HG02852 (cell line): Measurements from ENCODE around the gene HDAC11.
"Not testable (repeated sequence)": the region's sequence is repeated elsewhere in the genome, so short reads cannot be mapped to it uniquely, and the experiment has no call there.

Source experiments
- ATAC-seq: cut with Tn5 transposase; IDR thresholded peaks from one replicate; pipeline ENCODE4 v1.9.1; 2021; ENCODE audit warnings: mild to moderate bottlenecking, moderate library complexity; ENCODE audit not compliant: unreplicated experiment

HDAC11 gene

DNA sequence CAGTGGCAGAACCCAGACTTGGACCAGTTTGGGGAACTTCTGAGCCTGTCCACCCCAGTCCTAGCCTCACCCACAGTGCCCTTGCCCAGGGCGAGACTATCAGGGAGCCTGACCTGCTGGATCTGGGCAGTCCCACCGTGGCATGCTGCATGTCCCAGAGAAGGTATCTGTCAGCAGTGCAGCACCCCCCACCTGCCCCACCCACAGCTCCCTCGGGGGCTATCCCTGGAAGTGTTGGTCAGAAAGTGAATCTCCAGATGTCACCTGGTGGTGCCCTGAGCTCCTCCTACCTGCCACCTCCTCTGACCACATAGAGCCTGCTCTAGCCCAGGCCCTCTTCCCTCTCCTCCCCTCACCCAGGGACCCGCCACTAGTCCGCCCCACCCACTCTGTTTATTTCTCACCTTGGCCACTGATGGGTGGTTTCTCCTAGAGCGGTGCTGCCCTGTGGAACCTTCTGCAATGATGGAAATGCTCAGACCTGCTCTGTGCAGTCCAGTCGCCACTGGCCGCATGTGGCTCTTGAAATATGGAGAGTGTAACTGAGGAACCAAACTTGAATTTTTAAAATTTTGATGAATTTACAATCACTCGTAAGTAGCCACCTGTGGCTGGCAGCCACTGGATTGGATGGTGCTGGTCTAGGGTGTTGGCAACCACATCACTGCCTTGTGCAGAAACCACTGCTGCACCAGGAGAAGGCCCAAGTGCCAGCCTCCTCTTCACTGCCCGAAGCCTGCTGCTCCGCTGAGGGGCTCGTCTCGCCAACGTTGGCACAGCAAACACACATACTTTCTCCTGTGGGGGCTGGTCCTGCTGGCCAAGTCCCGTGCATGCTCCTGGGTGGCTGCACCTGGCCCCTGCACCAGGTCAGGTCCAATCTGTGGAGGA lies 13.1 kb downstream of the HDAC11 start:
- ATAC-seq: no peak

DNA sequence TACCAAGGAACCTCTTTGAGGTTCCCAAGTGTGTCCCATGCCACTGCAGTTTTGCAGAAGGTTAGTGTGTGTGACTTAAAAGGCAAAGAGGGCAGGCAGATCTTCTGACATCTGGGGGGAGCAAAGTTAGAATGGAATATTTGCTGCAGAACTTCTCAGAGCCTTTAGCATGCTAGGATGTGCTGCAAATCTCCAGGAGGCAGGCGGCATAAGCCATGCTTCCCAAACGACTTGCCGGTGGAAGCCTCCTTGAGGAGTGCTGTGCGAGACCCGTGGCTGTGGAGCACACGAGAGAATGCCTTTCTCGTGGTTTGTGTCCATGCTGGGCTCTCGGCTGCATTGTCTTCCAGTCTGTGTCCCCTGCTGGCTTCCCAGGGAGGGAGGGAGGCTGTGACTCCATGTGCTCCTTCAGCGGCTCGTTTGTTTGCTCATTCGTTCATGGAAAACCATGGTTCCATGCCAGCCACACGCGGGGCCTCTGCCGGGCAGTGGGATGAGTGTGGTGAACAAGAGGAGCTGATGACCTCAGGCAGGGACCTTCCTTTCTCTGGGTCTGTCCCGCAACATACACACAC lies 13.8 kb downstream of the HDAC11 start:
- ATAC-seq: no peak

DNA sequence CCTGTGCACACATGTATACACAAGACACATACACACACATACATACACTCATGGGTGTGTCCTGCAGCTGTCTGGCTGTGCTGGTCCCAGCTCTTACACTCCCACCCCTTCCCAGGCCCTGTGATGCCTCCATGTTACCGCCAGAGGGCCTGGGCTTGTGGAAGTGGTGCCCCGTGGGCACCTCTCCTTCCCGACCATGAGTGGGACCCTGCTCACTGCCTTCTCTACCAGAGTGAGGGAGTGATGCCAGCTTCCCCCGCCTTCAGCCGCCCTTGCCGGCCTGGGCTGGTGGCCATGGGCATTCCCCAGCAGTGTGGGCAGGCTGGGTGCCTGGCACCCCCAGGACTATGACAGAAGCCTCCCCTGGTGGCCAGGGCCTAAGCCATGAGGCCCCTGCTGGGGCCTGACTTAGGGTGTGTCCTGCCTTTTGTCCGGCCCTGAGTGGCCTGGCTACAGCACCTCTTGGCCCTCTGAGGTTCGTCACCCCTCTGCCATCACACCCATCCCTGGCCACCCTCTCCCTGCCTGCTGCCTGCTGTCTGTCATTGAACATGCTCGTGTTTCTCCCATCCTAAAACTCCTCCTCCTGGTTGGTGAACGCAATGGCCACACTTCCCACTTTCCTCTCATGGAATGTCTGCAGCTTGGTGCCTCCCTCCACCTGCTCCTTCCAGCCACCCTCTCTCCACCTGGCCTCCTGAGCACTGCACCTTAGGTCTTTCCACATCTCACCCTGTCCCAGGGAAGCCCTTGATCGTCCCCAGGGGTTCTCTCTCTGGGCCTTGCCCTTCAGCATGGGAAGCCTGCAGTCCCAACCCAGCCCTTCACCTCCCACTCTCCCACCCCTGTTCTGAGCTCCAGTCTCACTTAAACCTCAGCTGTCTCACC lies 14.6 kb downstream of the HDAC11 start:
- no peak for ATAC-seq

DNA sequence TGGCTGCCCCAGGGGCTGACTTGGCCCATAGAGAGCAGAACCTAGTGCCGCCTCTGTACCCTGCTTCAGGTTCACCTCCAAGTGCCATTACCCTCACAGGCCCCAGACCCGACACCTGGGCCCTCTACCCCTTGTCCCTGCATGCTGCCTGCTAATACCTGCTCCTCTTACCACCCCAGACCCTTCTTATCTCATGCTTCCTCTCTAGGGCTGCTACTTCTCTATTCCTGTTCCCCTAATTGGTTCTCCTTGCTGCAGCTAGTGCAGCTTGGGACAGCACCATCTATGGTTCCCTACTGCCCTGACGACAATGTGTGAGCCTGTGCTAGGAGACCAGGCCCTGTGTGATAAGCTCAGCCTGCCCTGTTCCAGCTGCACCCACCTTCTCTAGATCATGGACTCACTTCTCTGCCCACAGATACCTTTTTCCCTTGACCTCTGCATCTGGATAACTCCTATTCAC lies 15.3 kb downstream of the HDAC11 start:
- no peak for ATAC-seq

DNA sequence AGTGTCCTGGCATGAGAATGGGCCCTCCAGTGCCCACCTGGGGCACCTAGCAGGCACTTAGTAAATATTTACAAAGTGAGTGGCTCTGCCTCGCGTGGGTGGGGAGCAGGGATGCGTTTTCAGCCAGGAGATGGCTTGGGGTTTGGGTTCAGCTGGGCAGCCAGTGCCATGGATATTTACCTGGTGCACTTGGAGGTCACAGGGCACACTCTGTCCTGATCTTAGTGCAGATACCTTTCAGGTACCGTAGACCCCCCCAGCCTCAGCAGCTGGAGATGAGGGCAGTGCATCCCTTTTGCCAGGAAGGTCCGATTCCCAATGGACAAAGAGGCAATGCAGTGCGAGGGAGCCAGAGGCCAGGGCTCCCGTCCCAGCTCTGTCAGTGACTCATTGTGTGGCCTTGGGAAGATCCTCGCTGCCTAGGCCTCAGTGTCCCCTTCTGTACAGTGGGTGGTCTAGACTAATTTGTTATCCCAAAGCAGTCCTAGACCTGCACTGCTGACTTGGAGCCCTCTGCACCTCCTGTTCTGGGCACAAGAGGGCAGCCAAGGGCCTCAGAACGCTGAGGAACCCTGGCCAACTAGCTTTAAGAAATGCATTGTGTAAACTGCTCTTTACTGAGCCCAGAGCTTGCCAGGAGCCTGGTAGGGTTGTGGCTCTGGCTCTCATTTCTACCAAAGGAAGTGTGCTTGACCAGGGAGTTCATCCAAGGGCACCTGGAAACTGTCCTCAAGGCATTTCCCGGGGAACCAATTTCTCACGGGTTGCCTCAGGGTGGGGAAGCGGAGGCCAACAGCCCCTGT lies 16.0 kb downstream of the HDAC11 start:
- peak; percentile 75 for ATAC-seq

DNA sequence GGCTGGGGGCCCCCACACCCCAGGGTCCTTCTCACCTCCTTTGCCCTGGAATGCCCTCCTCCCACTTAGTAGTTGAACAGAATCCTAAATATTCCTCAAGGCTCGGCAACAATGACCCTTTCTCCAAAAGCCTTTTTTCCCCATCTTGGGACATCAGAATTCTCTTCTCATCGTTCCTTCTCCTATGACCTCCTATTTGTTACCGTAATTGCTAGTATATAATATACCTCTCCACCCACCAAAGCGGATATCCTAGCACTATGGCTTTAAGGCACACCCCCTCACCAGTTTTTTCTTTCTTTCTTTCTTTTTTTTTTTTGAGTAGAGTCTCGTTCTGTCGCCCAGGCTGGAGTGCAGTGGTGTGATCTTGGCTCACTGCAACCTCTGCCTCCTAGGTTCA lies 16.8 kb downstream of the HDAC11 start:
- no peak for ATAC-seq

DNA sequence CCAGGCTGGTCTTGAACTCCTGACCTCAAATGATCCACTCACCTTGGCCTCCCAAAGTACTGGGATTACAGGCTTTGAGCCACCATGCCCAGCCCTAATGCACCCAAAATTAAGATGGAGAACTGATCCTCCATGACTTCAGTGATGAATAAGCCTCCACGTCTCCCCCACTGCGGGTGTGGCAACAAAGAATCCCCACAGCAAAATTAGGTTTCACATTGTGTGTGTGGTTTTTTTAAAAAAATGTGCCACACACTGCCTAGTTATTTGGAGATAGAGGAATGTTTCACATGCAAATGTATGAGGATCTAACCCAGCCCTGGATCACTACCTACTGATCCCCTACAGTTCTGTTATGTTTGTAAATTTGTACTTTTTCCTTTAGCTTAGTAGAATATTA lies 17.3 kb downstream of the HDAC11 start:
- ATAC-seq: peak; percentile 42

DNA sequence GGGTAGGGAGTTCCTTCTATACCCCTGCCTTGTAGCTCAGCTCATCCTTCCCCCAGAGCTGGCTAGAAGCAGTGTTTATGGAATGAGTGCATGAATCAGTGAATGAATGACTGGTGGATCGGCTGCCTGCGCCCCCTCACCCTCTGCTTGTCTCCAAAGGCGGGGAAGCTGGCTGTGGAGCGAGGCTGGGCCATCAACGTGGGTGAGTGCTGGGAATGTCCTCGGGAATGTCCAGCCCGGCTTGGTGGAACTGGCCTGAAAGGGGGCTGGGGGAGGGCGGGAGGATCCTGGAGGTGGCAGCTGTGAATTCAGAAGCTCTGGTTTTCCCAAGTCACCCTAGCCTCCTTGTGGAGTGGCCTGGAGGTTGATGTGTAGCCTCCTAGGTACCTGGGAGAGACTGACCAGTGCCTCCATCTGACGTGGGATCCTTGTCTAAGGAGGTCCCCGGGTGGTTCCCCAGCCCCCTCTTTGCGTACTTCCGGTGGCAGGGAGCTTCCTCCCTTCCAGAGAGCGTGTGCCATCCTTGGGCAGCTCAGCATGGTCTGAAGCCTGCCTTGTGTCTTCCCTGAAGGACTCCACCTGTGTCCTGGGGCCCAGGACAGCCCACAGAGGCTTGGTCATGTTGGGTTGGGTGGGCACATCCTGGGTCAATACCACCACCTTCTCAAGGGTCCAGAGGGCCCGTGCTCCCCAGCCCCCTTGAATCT lies 18.4 kb downstream of the HDAC11 start:
- no peak for ATAC-seq

DNA sequence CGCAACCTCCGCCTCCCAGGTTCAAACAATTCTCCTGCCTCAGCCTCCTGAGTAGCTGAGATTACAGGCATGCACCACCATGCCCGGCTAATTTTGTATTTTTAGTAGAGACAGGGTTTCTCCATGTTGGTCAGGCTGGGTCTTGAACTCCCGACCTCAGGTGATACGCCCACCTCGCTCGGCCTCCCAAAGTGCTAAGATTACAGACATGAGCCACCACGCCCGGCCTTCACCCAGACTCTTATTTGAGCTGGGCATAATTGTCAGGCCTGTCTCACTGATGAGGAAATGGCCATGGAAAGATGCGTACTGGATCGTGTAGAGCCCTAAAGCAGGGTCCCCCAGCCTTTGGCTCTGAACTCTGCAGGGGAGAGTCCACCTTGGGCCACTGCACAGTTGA lies 19.1 kb downstream of the HDAC11 start:
- not testable (repeated sequence) for ATAC-seq

- no peak for ATAC-seq
Measured at GRCh38 chr3:13500133-13500885, 20.2 kb downstream of the HDAC11 start.

- no peak for ATAC-seq
Measured at GRCh38 chr3:13501056-13501455, 20.9 kb downstream of the HDAC11 start.

- no peak for ATAC-seq
Measured at GRCh38 chr3:13501521-13501920, 21.4 kb downstream of the HDAC11 start.

DNA sequence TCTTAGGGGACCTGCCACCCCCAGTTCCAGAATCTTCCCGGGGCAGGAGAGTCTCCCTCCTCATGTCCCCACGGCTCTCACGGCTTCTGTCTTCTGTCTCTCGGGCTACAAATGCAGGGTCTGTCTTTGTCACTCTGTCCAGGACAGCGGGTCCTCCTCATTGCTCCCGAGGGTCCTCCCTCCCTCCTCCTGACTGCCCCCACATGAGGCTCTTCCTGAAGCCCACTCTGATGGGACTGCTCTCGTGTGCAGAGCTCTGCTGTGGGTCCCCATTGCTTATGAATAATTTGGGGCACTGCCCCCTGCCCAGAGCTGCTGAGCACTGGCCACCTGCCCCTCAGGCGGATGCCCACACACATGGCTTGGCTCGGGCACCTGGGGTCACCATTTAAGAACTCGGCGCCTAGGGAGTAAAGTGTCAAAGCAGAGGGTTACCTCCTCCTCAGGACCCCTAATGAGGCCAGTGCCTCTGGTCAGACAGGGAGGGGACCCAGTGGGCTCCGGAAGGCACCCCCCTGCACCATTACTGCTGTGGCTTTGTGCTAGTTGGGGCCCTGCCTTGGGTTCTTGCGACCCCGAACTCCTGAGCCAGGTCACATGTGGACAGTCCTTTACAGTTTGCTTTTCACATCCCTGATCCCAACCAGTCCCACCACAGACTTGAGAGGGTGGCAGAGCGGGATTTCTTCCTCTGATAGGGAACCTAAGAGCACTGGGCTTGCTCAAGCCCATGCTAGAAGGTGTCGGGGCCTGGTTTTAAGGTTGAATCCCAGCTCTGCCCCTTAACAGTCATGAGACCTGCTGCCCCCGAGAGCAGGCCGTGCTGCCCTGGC lies 22.1 kb downstream of the HDAC11 start:
- no peak for ATAC-seq

DNA sequence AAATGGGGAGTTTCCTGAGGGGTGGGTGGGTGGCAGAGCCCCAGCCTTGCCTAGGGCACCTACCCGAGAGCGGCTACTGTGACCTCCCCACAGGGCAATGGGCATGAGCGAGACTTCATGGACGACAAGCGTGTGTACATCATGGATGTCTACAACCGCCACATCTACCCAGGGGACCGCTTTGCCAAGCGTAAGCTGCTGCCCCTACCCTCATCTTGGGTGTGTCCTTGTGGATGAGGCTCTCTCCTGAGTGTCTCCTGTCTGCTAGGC lies 22.6 kb downstream of the HDAC11 start:
- ATAC-seq: no peak

DNA sequence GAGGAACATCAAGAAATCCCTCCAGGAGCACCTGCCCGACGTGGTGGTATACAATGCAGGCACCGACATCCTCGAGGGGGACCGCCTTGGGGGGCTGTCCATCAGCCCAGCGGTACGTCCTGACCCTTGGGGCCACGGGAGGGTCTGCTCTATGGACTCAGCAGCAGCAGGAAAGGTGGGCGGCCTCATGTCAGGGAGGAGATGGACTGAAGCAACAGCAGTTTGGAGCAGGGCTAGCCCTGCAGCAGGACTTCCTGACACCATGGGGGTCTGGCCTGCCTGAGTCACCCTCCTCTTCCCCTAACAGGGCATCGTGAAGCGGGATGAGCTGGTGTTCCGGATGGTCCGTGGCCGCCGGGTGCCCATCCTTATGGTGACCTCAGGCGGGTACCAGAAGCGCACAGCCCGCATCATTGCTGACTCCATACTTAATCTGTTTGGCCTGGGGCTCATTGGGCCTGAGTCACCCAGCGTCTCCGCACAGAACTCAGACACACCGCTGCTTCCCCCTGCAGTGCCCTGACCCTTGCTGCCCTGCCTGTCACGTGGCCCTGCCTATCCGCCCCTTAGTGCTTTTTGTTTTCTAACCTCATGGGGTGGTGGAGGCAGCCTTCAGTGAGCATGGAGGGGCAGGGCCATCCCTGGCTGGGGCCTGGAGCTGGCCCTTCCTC lies 24.2 kb downstream of the HDAC11 start:
- no peak for ATAC-seq

DNA sequence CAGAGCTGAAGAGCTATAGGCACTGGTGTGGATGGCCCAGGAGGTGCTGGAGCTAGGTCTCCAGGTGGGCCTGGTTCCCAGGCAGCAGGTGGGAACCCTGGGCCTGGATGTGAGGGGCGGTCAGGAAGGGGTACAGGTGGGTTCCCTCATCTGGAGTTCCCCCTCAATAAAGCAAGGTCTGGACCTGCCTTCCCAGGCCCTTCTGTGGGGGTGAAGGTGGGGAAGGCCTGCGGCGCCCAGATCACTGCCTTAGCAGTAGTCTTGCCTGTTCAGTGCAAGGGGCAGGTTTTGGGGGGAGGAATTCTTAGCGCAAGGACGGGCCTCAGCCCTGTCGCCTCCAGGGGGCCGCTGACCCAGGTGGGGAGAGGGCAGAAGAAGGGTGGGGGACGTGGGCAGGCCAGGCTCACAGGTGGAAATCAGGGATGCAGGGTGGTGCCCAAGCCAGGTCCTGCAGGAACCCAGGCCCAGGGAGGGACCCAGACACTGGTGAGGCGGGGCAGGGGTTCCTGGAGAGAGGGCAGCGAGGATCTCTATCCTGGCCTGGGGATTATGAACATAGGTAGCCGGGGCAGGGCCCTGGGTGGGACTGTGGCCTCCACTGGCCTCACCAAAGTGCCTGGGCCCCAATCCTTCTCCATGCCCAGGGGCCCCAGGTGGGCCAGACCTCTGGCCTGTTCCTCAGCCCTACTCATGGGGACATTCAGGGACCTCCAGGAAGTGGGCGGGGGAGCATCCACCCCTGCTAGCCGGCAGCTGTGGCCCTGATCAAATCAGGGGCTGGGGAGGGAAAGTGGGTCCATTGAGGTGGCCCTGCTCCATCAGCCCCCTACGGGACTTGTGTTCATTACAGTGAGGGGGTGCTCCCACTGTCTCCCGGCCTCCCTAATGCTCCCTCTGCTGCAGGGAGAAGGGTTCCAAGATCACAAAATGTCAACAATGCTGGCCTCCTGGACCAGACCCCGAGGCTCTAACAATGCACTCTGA lies 25.3 kb downstream of the HDAC11 start:
- no peak for ATAC-seq

- no peak for ATAC-seq
Measured at GRCh38 chr3:13506239-13506638, 26.1 kb downstream of the HDAC11 start.
